Measurements from ENCODE around the gene APOA4. TPM values are rescaled to one million over a fixed set of nuclear protein-coding genes. Genes with fewer than 3 reads are reported as not detected.

Gene APOA4
- total and polyA plus RNA-seq, 4 donors, result 0.89 to 382 (median 131) TPM

GRCh38 chr11:116793772-116794097 is 29.4 kb downstream of the APOA4 start:
- H3K36me3 ChIP-seq (ENCODE audit: control insufficient read depth in 4 of 4, insufficient read depth in 3 of 4, low read depth in 1 of 4, low read length in 3 of 4), result peaks cover 0 to 2% (median 0%) of the 10 kb centered on the region in 4 donors
- H3K9me3 ChIP-seq (ENCODE audit: control insufficient read depth in 4 of 4, low read length in 3 of 4), result no peaks in the 10 kb centered on the region
- no peak overlapping the region for H3K9ac ChIP-seq (ENCODE audit: low read depth in 1 of 2, low read length in 2 of 2)
- 96% methylated on average over 1 of the region's 1 CpG for WGBS
- no peak for TF ChIP-seq HNF4G (IDR thresholded peaks at IDR 0.05)
- peaks cover 5 to 57% (median 44%) of the 10 kb centered on the region in 4 donors for H3K4me1 ChIP-seq (ENCODE audit: control insufficient read depth in 4 of 4, insufficient read depth in 4 of 4, low read length in 3 of 4)
- no peak for DNase-seq (ENCODE audit: low spot score)
- H3K27me3 ChIP-seq (ENCODE audit: control insufficient read depth in 4 of 4, insufficient read depth in 4 of 4, low read length in 3 of 4), result no peaks in the 10 kb centered on the region
- no peak overlapping the region for H3K27ac ChIP-seq (ENCODE audit: low read depth in 1 of 2, low read length in 2 of 2)
- H3K4me3 ChIP-seq (ENCODE audit: low read depth in 1 of 3, low read length in 3 of 3), result no peak overlapping the region

GRCh38 chr11:116792869-116793771 is 30.0 kb downstream of the APOA4 start:
- no peaks in the 10 kb centered on the region for H3K27me3 ChIP-seq (ENCODE audit: control insufficient read depth in 4 of 4, insufficient read depth in 4 of 4, low read length in 3 of 4)
- peak overlapping the region in 1 of 3 donors; percentile 0 for H3K4me3 ChIP-seq (ENCODE audit: low read depth in 1 of 3, low read length in 3 of 3)
- peak overlapping the region; percentile 73 to 84 for H3K27ac ChIP-seq (ENCODE audit: low read depth in 1 of 2, low read length in 2 of 2)
- 57% methylated on average over 8 of the region's 8 CpGs for WGBS
- no peaks in the 10 kb centered on the region for H3K9me3 ChIP-seq (ENCODE audit: control insufficient read depth in 4 of 4, low read length in 3 of 4)
- H3K4me1 ChIP-seq (ENCODE audit: control insufficient read depth in 4 of 4, insufficient read depth in 4 of 4, low read length in 3 of 4), result peaks cover 4 to 59% (median 49%) of the 10 kb centered on the region in 4 donors
- no peak for DNase-seq (ENCODE audit: low spot score)
- H3K36me3 ChIP-seq (ENCODE audit: control insufficient read depth in 4 of 4, insufficient read depth in 3 of 4, low read depth in 1 of 4, low read length in 3 of 4), result peaks cover 0 to 2% (median 0%) of the 10 kb centered on the region in 4 donors
- H3K9ac ChIP-seq (ENCODE audit: low read depth in 1 of 2, low read length in 2 of 2), result peak overlapping the region in 1 of 2 donors; percentile 15
- TF ChIP-seq RXRA (IDR thresholded peaks at IDR 0.05) (no peak), SP1 (IDR thresholded peaks at IDR 0.05) (no peak), JUND (IDR thresholded peaks at IDR 0.05) (no peak), FOXA1 (IDR thresholded peaks at IDR 0.05) (no peak), FOXA2 (IDR thresholded peaks at IDR 0.05) (no peak), YY1 (IDR thresholded peaks at IDR 0.05) (no peak), RAD21 (IDR thresholded peaks at IDR 0.05) (no peak), HNF4G (IDR thresholded peaks at IDR 0.05) (no peak), REST (IDR thresholded peaks at IDR 0.05) (no peak), ATF3 (IDR thresholded peaks at IDR 0.05) (no peak)

GRCh38 chr11:116792144-116792868 is 30.8 kb downstream of the APOA4 start:
- H3K4me1 ChIP-seq (ENCODE audit: control insufficient read depth in 4 of 4, insufficient read depth in 4 of 4, low read length in 3 of 4), result peaks cover 0 to 58% (median 46%) of the 10 kb centered on the region in 4 donors
- H3K36me3 ChIP-seq (ENCODE audit: control insufficient read depth in 4 of 4, insufficient read depth in 3 of 4, low read depth in 1 of 4, low read length in 3 of 4), result peaks cover 0 to 2% (median 0%) of the 10 kb centered on the region in 4 donors
- H3K9me3 ChIP-seq (ENCODE audit: control insufficient read depth in 4 of 4, low read length in 3 of 4), result no peaks in the 10 kb centered on the region
- H3K27me3 ChIP-seq (ENCODE audit: control insufficient read depth in 4 of 4, insufficient read depth in 4 of 4, low read length in 3 of 4), result no peaks in the 10 kb centered on the region
- H3K9ac ChIP-seq (ENCODE audit: low read depth in 1 of 2, low read length in 2 of 2), result peak overlapping the region in 1 of 2 donors; percentile 71
- 35% methylated on average over 8 of the region's 8 CpGs for WGBS
- peak overlapping the region; percentile 38 to 78 (median 42) for H3K4me3 ChIP-seq (ENCODE audit: low read depth in 1 of 3, low read length in 3 of 3)
- DNase-seq (ENCODE audit: low spot score), result no peak
- H3K27ac ChIP-seq (ENCODE audit: low read depth in 1 of 2, low read length in 2 of 2), result peak overlapping the region; percentile 73 to 84
- TF ChIP-seq ZBTB33 (IDR thresholded peaks at IDR 0.05) (peak; percentile 89), NR2F2 (IDR thresholded peaks at IDR 0.05) (peak; percentile 97), JUND (IDR thresholded peaks at IDR 0.05) (peak; percentile 67 to 77), ATF3 (IDR thresholded peaks at IDR 0.05) (no peak), CTCF (IDR thresholded peaks at IDR 0.05; ENCODE audit: low read depth, low read length, missing input control) (no peak), REST (IDR thresholded peaks at IDR 0.05) (peak; percentile 68)
